A549 (cell line): ENCODE results near the gene AURKA. TPM values are rescaled to one million over a fixed set of nuclear protein-coding genes. Genes with fewer than 3 reads are reported as not detected.

ENCODE experiments used
- ATAC-seq, 2 experiments: fragments of 200-7000 bp in 1 of 2; fragments of >200 bp in 1 of 2; cut with Nextera tagmentation in 1 of 2; cut with Tn5 transposase in 1 of 2; 3 replicates each; pipeline versions ENCODE4 v1.8.0 to v1.9.1; 2018 to 2020; ENCODE audit warnings: mild to moderate bottlenecking in 1 of 2, moderate library complexity in 1 of 2
- CTCF ChIA-PET: fragments of 300-600 bp; sonication (Branson Sonifier 250); formaldehyde crosslinking; extraction: SDS; loops from one replicate; lab custom pipeline; 2021; ENCODE audit warnings: antibody characterized with exemption, inconsistent platforms; lab: Yijun Ruan, JAX
- POLR2A ChIA-PET: fragments of 350-600 bp; formaldehyde crosslinking; extraction: SDS; loops from one replicate; lab custom pipeline; 2021; ENCODE audit warnings: antibody characterized with exemption, inconsistent platforms; lab: Yijun Ruan, JAX
- DNase-seq, 2 experiments: peaks; one replicate each; pipeline versions ENCODE4 v3.0.0 to v3.0.0-alpha.2; 2011 to 2016; ENCODE audit warnings: low read depth in 1 of 2, low spot score in 1 of 2
- FAIRE-seq: peaks from 2 replicates; lab custom pipeline; 2011; peaks lifted over from hg19 to GRCh38; lab: Jason Lieb, UNC
- H3K27ac ChIP-seq, 2 experiments: fragments of >200 bp; sonication (Bioruptor Twin); formaldehyde crosslinking; 3 replicates each; pipeline ENCODE4 v1.5.1; 2016 to 2017
- H3K4me1 ChIP-seq: fragments of >200 bp; sonication (Bioruptor Twin); formaldehyde crosslinking; 3 replicates; pipeline ENCODE4 v1.6.1; 2016
- H3K4me2 ChIP-seq: fragments of >200 bp; sonication (Bioruptor Twin); formaldehyde crosslinking; 3 replicates; pipeline ENCODE4 v1.6.1; 2016
- H3K4me3 ChIP-seq: fragments of >200 bp; sonication (Bioruptor Twin); formaldehyde crosslinking; 3 replicates; pipeline ENCODE4 v1.5.1; 2016
- H3K9me3 ChIP-seq: fragments of >200 bp; sonication (Bioruptor Twin); formaldehyde crosslinking; 3 replicates; pipeline ENCODE4 v1.6.1; 2016
- BHLHE40 ChIP-seq: IDR thresholded peaks from 2 replicates; pipeline ENCODE4 v1.6.1; 2012; ENCODE audit warnings: low read depth, low read length, inconsistent platforms
- CHD4 ChIP-seq: fragments of 200-600 bp; sonication (generic); IDR thresholded peaks from 2 replicates; pipeline ENCODE4 v1.6.1; 2016; ENCODE audit warnings: antibody characterized with exemption, mild to moderate bottlenecking, borderline replicate concordance
- EHF ChIP-seq: fragments of 250-450 bp; sonication (Bioruptor Pico); IDR thresholded peaks from 2 replicates; pipeline ENCODE4 v1.5.0; 2020; ENCODE audit warnings: mild to moderate bottlenecking
- EHMT2 ChIP-seq: fragments of 200-600 bp; sonication (generic); IDR thresholded peaks from 2 replicates; pipeline ENCODE4 v1.6.1; 2016; ENCODE audit warnings: antibody characterized with exemption, low read depth, mild to moderate bottlenecking, moderate library complexity
- FOSL2 ChIP-seq, 2 experiments: fragments of 450-650 bp in 1 of 2; fragments of >200 bp in 1 of 2; sonication (Bioruptor Twin) in 1 of 2; formaldehyde crosslinking; IDR thresholded peaks; 2 replicates each; pipeline versions ENCODE4 v1.5.0 to v1.6.1; 2016 to 2020; ENCODE audit warnings: mild to moderate bottlenecking in 1 of 2, moderate library complexity in 1 of 2
- HEYL ChIP-seq: fragments of 250-450 bp; sonication (Bioruptor Pico); IDR thresholded peaks from 2 replicates; pipeline ENCODE4 v1.8.0; 2021; ENCODE audit warnings: mild to moderate bottlenecking, moderate library complexity
- HOXA7 ChIP-seq: fragments of 250-450 bp; sonication (Bioruptor Pico); IDR thresholded peaks from 2 replicates; pipeline ENCODE4 v1.5.0; 2020; ENCODE audit warnings: mild to moderate bottlenecking, moderate library complexity
- HOXB13 ChIP-seq: fragments of 250-450 bp; sonication (Bioruptor Pico); IDR thresholded peaks from 2 replicates; pipeline ENCODE4 v1.5.0; 2020; ENCODE audit warnings: low read depth, mild to moderate bottlenecking, moderate library complexity
- HOXB5 ChIP-seq: fragments of 250-450 bp; sonication (Bioruptor Pico); IDR thresholded peaks from 2 replicates; pipeline ENCODE4 v1.5.0; 2020; ENCODE audit warnings: mild to moderate bottlenecking, moderate library complexity
- KDM5A ChIP-seq: fragments of 200-600 bp; sonication (generic); IDR thresholded peaks from 2 replicates; pipeline ENCODE4 v1.6.1; 2016; ENCODE audit warnings: antibody characterized with exemption, mild to moderate bottlenecking
- MAZ ChIP-seq: fragments of 150-350 bp; IDR thresholded peaks from 2 replicates; pipeline ENCODE4 v1.6.1; 2014; ENCODE audit warnings: antibody characterized with exemption, low read depth, low read length, borderline replicate concordance
- NFE2L2 ChIP-seq: fragments of 150-350 bp; conservative IDR thresholded peaks from 2 replicates; pipeline ENCODE4 v1.6.1; 2014; ENCODE audit warnings: low read length
- POLR2A ChIP-seq: IDR thresholded peaks from 2 replicates; pipeline ENCODE4 v1.6.1; 2012; ENCODE audit warnings: mild to moderate bottlenecking, low read length
- RARB ChIP-seq: fragments of 250-450 bp; sonication (Bioruptor Pico); IDR thresholded peaks from 2 replicates; pipeline ENCODE4 v1.8.0; 2021; ENCODE audit warnings: mild to moderate bottlenecking, moderate library complexity
- RCOR1 ChIP-seq: fragments of 150-350 bp; IDR thresholded peaks from 2 replicates; pipeline ENCODE4 v1.6.1; 2014; ENCODE audit warnings: antibody characterized with exemption, low read length, low read depth
- RNF2 ChIP-seq: fragments of 200-600 bp; sonication (generic); IDR thresholded peaks from 2 replicates; pipeline ENCODE4 v1.6.1; 2016; ENCODE audit warnings: low read depth, mild to moderate bottlenecking, antibody characterized with exemption, moderate library complexity, borderline replicate concordance
- TFCP2L1 ChIP-seq: fragments of 250-450 bp; sonication (Bioruptor Pico); IDR thresholded peaks from 2 replicates; pipeline ENCODE4 v1.5.0; 2021; ENCODE audit warnings: mild to moderate bottlenecking
- ZC3H11A ChIP-seq: fragments of 450-650 bp; IDR thresholded peaks from 2 replicates; pipeline ENCODE4 v1.6.1; 2014; ENCODE audit warnings: antibody characterized with exemption, mild to moderate bottlenecking
- ZFP36 ChIP-seq: fragments of 450-650 bp; IDR thresholded peaks from 2 replicates; pipeline ENCODE4 v1.6.1; 2014; ENCODE audit warnings: borderline replicate concordance; ENCODE audit not compliant: partially characterized antibody
- WGBS: methylation state at CpG from one replicate; pipeline ENCODE4 v1.1.6; 2017; ENCODE audit errors: missing lambda C conversion rate; 5-methylcytosine and 5-hydroxymethylcytosine counted together
- polyA plus RNA-seq, 4 experiments: library from polyadenylated mRNA; depleted of rRNA in 3 of 4; stranded (reverse); fragments of >200 nt; fragmentation: RNase III in 1 of 4; extraction: RNeasy Plus Mini Kit Qiagen cat#74134 plus additional on column Dnase treatment in 1 of 4; gene quantifications; 2 replicates in 3 of 4; 3 replicates in 1 of 4; pipeline ENCODE4 v1.2.3, GENCODE V29; 2011 to 2017
- TF ChIP-seq, protein P1 (sequence below): fragments of 250-450 bp; sonication (Bioruptor Pico); IDR thresholded peaks from 2 replicates; pipeline ENCODE4 v1.5.0; 2020; ENCODE audit warnings: low read depth, mild to moderate bottlenecking, moderate library complexity
- TF ChIP-seq, protein P2 (sequence below): fragments of 200-600 bp; sonication (generic); IDR thresholded peaks from 2 replicates; pipeline ENCODE4 v1.6.1; 2016; ENCODE audit warnings: antibody characterized with exemption, mild to moderate bottlenecking, moderate library complexity
- TF ChIP-seq, protein P3 (sequence below): fragments of 450-650 bp; IDR thresholded peaks from 2 replicates; pipeline ENCODE4 v1.6.1; 2014; ENCODE audit warnings: antibody characterized with exemption
- TF ChIP-seq, protein P4 (sequence below): fragments of >200 bp; sonication (Bioruptor Twin); formaldehyde crosslinking; IDR thresholded peaks from 3 replicates; pipeline ENCODE4 v1.6.1; 2016

Gene AURKA
- polyA plus RNA-seq, 2 of the 4 experiments (the other 2 are of a cell fraction) = 117 to 123 TPM

DNA sequence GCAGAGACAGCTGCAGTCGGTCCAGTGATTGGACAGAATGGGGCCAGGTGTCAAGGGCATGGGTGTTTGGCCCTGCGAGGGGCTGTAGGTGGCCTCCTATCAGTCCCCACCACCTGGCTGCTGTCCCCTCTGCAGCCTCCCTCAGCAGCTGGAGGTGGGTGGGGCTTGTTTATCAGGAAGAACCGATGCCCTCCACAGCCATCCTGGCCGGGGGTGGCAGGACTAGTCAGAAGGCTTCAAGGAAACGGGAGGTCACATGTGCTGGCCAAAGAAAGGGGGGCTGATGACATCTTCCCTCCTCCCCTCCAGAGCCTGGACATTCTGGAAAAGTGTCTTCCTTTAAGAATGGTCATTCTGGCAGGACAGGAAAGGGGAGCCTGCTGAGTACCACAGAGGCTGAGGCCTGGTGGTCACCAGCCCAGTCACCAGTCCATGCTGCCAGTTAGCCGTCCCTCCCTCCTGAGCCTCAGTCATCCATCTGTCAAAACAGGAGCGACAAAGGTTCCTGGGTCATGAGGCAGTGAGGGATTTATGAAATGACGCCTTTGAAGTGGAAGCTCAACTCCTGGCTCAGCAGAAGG is 29.1 kb downstream of the AURKA start:
- Histone ChIP-seq H3K4me1 (no peaks in the 10 kb centered on the region), H3K9me3 (no peaks in the 10 kb centered on the region), H3K4me2 (no peak overlapping the region), H3K27ac (no peak overlapping the region), H3K4me3 (no peak overlapping the region)
- TF ChIP-seq, protein P1, sequence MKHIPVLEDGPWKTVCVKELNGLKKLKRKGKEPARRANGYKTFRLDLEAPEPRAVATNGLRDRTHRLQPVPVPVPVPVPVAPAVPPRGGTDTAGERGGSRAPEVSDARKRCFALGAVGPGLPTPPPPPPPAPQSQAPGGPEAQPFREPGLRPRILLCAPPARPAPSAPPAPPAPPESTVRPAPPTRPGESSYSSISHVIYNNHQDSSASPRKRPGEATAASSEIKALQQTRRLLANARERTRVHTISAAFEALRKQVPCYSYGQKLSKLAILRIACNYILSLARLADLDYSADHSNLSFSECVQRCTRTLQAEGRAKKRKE (CRISPR knock-in tag) = no peak
- TF ChIP-seq HOXB13 (CRISPR knock-in tag) (no peak), TFCP2L1 (CRISPR knock-in tag) (no peak), RNF2 (no peak), HOXA7 (no peak), RARB (CRISPR knock-in tag) (no peak), BHLHE40 (no peak)
- ChIA-PET CTCF (no interaction called here), POLR2A (no interaction called here)
- DNase-seq (no peak), FAIRE-seq (no peak), ATAC-seq (no peak)
- WGBS = 67% methylated on average over 8 of the region's 8 CpGs

DNA sequence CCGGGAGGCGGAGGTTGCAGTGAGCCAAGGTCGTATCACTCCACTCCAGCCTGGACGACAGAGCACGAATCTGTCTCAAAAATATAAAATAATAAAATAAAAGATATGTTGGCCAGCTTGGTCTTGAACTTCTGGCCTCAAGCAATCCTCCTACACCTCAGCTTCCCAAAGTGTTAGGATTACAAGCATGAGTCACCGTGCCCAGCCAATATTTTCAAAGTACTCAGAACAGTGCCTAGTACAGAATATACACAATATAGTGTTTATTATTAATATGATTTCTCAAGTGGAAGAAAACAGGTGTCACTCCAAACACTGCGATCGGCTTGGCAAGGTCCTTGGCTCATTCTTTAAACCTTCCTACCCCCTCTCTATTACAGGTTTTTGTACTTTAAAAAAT is 30.1 kb downstream of the AURKA start:
- DNase-seq (no peak), ATAC-seq (no peak), FAIRE-seq (no peak)
- Histone ChIP-seq H3K9me3 (no peaks in the 10 kb centered on the region), H3K4me1 (no peaks in the 10 kb centered on the region), H3K27ac (no peak overlapping the region), H3K4me3 (no peak overlapping the region), H3K4me2 (no peak overlapping the region)
- POLR2A ChIA-PET = no interaction called here
- TF ChIP-seq RNF2 = no peak
- no peak for TF ChIP-seq EHMT2
- TF ChIP-seq CHD4 = no peak
- 90% methylated on average over 8 of the region's 8 CpGs for WGBS
- CTCF ChIA-PET = interaction anchor here (0.9 to 1.6 kb wide), 2 partner anchors 18 to 19 kb away, joined by 3 to 4 read pairs; no protein-coding TSS in a partner anchor

DNA sequence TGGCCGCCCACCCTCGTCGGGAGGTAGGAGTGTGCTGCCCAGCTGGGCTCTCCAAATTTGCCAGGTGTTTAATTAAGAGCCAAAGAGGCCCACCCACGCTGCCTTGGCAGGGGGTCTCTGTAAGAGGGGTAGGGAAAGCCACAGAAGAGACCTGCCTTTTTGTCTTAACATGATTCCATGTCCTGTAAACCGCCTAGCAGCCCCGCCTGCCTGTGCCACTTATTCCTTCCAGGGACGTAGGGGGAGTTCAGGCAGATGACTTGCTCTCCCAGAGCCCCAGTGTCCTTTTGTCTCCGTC is 31.2 kb downstream of the AURKA start:
- ATAC-seq = no peak
- H3K27ac ChIP-seq = no peak overlapping the region
- TF ChIP-seq, protein P2, sequence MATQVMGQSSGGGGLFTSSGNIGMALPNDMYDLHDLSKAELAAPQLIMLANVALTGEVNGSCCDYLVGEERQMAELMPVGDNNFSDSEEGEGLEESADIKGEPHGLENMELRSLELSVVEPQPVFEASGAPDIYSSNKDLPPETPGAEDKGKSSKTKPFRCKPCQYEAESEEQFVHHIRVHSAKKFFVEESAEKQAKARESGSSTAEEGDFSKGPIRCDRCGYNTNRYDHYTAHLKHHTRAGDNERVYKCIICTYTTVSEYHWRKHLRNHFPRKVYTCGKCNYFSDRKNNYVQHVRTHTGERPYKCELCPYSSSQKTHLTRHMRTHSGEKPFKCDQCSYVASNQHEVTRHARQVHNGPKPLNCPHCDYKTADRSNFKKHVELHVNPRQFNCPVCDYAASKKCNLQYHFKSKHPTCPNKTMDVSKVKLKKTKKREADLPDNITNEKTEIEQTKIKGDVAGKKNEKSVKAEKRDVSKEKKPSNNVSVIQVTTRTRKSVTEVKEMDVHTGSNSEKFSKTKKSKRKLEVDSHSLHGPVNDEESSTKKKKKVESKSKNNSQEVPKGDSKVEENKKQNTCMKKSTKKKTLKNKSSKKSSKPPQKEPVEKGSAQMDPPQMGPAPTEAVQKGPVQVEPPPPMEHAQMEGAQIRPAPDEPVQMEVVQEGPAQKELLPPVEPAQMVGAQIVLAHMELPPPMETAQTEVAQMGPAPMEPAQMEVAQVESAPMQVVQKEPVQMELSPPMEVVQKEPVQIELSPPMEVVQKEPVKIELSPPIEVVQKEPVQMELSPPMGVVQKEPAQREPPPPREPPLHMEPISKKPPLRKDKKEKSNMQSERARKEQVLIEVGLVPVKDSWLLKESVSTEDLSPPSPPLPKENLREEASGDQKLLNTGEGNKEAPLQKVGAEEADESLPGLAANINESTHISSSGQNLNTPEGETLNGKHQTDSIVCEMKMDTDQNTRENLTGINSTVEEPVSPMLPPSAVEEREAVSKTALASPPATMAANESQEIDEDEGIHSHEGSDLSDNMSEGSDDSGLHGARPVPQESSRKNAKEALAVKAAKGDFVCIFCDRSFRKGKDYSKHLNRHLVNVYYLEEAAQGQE = no peak
- no peak for TF ChIP-seq HOXB5 (CRISPR knock-in tag)
- TF ChIP-seq, protein P3, sequence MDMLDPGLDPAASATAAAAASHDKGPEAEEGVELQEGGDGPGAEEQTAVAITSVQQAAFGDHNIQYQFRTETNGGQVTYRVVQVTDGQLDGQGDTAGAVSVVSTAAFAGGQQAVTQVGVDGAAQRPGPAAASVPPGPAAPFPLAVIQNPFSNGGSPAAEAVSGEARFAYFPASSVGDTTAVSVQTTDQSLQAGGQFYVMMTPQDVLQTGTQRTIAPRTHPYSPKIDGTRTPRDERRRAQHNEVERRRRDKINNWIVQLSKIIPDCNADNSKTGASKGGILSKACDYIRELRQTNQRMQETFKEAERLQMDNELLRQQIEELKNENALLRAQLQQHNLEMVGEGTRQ = no peak
- no peak for TF ChIP-seq CHD4
- TF ChIP-seq, protein P4, sequence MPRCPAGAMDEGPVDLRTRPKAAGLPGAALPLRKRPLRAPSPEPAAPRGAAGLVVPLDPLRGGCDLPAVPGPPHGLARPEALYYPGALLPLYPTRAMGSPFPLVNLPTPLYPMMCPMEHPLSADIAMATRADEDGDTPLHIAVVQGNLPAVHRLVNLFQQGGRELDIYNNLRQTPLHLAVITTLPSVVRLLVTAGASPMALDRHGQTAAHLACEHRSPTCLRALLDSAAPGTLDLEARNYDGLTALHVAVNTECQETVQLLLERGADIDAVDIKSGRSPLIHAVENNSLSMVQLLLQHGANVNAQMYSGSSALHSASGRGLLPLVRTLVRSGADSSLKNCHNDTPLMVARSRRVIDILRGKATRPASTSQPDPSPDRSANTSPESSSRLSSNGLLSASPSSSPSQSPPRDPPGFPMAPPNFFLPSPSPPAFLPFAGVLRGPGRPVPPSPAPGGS = no peak
- no peak for TF ChIP-seq HEYL
- no peak for TF ChIP-seq EHF (CRISPR knock-in tag)
- TF ChIP-seq ZFP36 = no peak
- no peak for TF ChIP-seq RCOR1
- TF ChIP-seq POLR2A = no peak
- TF ChIP-seq HOXA7 = no peak
- no peak for TF ChIP-seq BHLHE40
- TF ChIP-seq MAZ = no peak
- no peak for TF ChIP-seq NFE2L2
- TF ChIP-seq FOSL2 (IDR thresholded peaks at IDR 0.05) = no peak
- TF ChIP-seq FOSL2 (CRISPR knock-in tag; IDR thresholded peaks at IDR 0.05) = no peak
- no peak for TF ChIP-seq KDM5A
- TF ChIP-seq ZC3H11A = no peak
- ChIA-PET CTCF (interaction anchor here (0.9 to 1.6 kb wide), 2 partner anchors 18 to 19 kb away, joined by 3 to 4 read pairs; no protein-coding TSS in a partner anchor), POLR2A (no interaction called here)
- H3K4me3 ChIP-seq = no peak overlapping the region
- DNase-seq = no peak
- FAIRE-seq = no peak
- 95% methylated on average over 8 of the region's 8 CpGs for WGBS
- H3K4me1 ChIP-seq = no peaks in the 10 kb centered on the region
- no peaks in the 10 kb centered on the region for H3K9me3 ChIP-seq
- no peak overlapping the region for H3K4me2 ChIP-seq
